Small intestine (tissue), 7 donors: Measurements from ENCODE around the gene PAPPA. TPM values are rescaled to one million over a fixed set of nuclear protein-coding genes. Genes with fewer than 3 reads are reported as not detected.

Experiments
- DNase-seq, 2 donors: peaks; one replicate each; pipeline versions ENCODE4 v3.0.0 to v3.0.0-alpha.2; 2013
- FAIRE-seq: peaks from 2 replicates; lab custom pipeline; 2012; peaks lifted over from hg19 to GRCh38; lab: Jason Lieb, UNC
- H3K27ac ChIP-seq, 3 donors: one replicate each; pipeline ENCODE4 v1.5.1; 2013; ENCODE audit warnings: low read length in 2 of 3, mild to moderate bottlenecking in 2 of 3, control low read depth in 1 of 3, inconsistent platforms in 1 of 3, low read depth in 1 of 3, moderate library complexity in 1 of 3
- H3K27me3 ChIP-seq, 3 donors: one replicate each; pipeline ENCODE4 v1.6.1; 2013; ENCODE audit warnings: low read length in 3 of 3, inconsistent platforms in 1 of 3; ENCODE audit not compliant: control insufficient read depth in 3 of 3, insufficient read depth in 3 of 3
- H3K36me3 ChIP-seq, 3 donors: one replicate each; pipeline ENCODE4 v1.6.1; 2013; ENCODE audit warnings: low read length in 3 of 3, inconsistent platforms in 1 of 3, low read depth in 1 of 3, mild to moderate bottlenecking in 1 of 3, moderate library complexity in 1 of 3; ENCODE audit not compliant: control insufficient read depth in 3 of 3, insufficient read depth in 2 of 3
- H3K4me1 ChIP-seq, 3 donors: one replicate each; pipeline ENCODE4 v1.6.1; 2013; ENCODE audit warnings: low read length in 2 of 3, inconsistent platforms in 1 of 3, low read depth in 1 of 3, mild to moderate bottlenecking in 1 of 3, moderate library complexity in 1 of 3; ENCODE audit not compliant: control insufficient read depth in 3 of 3, insufficient read depth in 2 of 3
- H3K4me3 ChIP-seq, 3 donors: one replicate each; pipeline ENCODE4 v1.5.1; 2013; ENCODE audit warnings: low read length in 3 of 3, control low read depth in 1 of 3, inconsistent platforms in 1 of 3, low read depth in 1 of 3, mild to moderate bottlenecking in 1 of 3, moderate library complexity in 1 of 3
- H3K9me3 ChIP-seq, 2 donors: one replicate each; pipeline ENCODE4 v1.6.1; 2013; ENCODE audit warnings: low read depth in 1 of 2, low read length in 1 of 2; ENCODE audit not compliant: control insufficient read depth in 2 of 2, insufficient read depth in 1 of 2
- WGBS, 3 donors: extraction: QIAGEN DNeasy Blood & Tissue Kit; methylation state at CpG; one replicate each; pipeline ENCODE4 v1.1.7; 2013; 5-methylcytosine and 5-hydroxymethylcytosine counted together
- polyA plus RNA-seq, 4 donors: library from polyadenylated mRNA; stranded (reverse) in 3 of 4; unstranded in 1 of 4; fragments of 200-250 nt in 3 of 4; fragments of 120-200 nt in 1 of 4; gene quantifications; one replicate each; pipeline versions ENCODE4 v1.2.1 to v1.2.3, GENCODE V29; 2013
- donor health status: healthy with polysubstance abuse.
- donor health status: control.
- donor health status: control.
- donor health status: Bipolar disorder and iron deficiency.
- donor health status: healthy.

The PAPPA gene
- polyA plus RNA-seq, 4 donors: 0.27 to 1.2 (median 0.88) TPM; not detected in 1

DNA sequence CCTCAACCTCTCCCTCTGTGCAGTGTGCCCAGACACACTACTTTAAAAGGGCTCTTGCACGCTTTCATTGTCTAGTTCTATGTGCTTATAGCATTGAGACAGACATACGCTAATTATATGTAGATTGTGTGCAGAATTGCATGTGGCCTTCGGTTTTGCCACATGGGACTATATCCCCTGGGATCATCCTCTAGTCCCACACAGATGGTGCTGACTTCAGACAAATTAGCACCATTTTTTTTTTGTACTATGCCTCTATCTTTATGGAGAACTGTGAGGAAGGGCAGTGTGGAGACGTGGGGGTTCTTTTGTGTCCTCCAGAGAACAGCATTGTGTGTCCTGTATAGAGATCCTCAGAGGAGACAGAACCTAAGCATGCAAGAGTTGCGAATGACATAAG lies 29.3 kb downstream of the PAPPA start:
- H3K27me3 ChIP-seq: no peaks in the 10 kb centered on the region
- no peaks in the 10 kb centered on the region for H3K9me3 ChIP-seq
- WGBS, 3 donors: 73 to 81% (median 77%) methylated on average over 5 of the region's 5 CpGs
- DNase-seq: no peak
- H3K4me3 ChIP-seq: no peak overlapping the region
- FAIRE-seq: no peak
- H3K4me1 ChIP-seq: no peaks in the 10 kb centered on the region
- no peak overlapping the region for H3K27ac ChIP-seq
- no peaks in the 10 kb centered on the region for H3K36me3 ChIP-seq

DNA sequence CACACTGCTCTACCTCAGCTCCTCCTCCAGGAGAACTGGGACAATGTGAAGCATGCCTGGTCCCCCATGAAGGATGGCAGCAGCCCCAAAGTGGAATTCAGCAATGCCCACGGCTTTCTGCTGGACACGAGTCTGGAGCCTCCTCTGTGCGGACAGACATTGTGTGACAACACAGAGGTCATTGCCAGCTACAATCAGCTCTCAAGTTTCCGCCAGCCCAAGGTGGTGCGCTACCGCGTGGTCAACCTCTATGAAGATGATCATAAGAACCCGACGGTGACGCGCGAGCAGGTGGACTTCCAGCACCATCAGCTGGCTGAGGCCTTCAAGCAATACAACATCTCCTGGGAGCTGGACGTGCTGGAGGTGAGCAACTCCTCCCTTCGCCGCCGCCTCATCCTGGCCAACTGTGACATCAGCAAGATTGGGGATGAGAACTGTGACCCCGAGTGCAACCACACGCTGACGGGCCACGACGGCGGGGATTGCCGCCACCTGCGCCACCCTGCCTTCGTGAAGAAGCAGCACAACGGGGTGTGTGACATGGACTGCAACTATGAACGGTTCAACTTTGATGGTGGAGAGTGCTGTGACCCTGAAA lies 34.1 kb downstream of the PAPPA start:
- FAIRE-seq: no peak
- no peaks in the 10 kb centered on the region for H3K36me3 ChIP-seq
- no peaks in the 10 kb centered on the region for H3K9me3 ChIP-seq
- no peaks in the 10 kb centered on the region for H3K27me3 ChIP-seq
- no peak overlapping the region for H3K27ac ChIP-seq
- WGBS, 3 donors: 91 to 95% (median 93%) methylated on average over 27 of the region's 27 CpGs
- H3K4me3 ChIP-seq: no peak overlapping the region
- DNase-seq: no peak
- peaks cover 0 to 2% (median 0%) of the 10 kb centered on the region in 3 donors for H3K4me1 ChIP-seq

DNA sequence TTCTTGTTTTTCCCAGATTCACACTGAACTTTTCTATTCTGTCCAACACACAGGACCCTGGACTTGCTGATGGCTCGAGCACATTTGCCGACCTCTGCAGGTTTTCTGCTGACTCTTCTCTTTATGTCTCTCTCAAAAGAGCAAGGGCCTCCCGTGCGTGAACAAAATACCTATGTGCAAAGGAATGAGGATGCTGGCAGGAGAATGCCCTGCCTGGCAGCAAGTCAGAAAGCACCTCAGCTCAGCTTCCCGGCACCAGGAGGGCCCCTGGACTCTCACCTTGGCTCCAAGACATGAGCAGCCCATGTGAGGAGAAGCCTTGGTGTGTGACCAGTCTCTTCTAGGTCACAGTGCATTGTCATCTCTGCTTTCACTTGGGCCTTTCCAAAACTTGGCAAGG lies 36.1 kb downstream of the PAPPA start:
- FAIRE-seq: no peak
- Histone ChIP-seq H3K4me1 (peaks cover 0 to 2% (median 0%) of the 10 kb centered on the region in 3 donors), H3K9me3 (no peaks in the 10 kb centered on the region), H3K4me3 (no peak overlapping the region), H3K27me3 (no peaks in the 10 kb centered on the region), H3K36me3 (no peaks in the 10 kb centered on the region), H3K27ac (peak overlapping the region in 1 of 3 donors; percentile 48)
- WGBS, 3 donors: 37 to 74% (median 46%) methylated on average over 5 of the region's 5 CpGs
- DNase-seq: peak in 1 of 2 donors; percentile 49

DNA sequence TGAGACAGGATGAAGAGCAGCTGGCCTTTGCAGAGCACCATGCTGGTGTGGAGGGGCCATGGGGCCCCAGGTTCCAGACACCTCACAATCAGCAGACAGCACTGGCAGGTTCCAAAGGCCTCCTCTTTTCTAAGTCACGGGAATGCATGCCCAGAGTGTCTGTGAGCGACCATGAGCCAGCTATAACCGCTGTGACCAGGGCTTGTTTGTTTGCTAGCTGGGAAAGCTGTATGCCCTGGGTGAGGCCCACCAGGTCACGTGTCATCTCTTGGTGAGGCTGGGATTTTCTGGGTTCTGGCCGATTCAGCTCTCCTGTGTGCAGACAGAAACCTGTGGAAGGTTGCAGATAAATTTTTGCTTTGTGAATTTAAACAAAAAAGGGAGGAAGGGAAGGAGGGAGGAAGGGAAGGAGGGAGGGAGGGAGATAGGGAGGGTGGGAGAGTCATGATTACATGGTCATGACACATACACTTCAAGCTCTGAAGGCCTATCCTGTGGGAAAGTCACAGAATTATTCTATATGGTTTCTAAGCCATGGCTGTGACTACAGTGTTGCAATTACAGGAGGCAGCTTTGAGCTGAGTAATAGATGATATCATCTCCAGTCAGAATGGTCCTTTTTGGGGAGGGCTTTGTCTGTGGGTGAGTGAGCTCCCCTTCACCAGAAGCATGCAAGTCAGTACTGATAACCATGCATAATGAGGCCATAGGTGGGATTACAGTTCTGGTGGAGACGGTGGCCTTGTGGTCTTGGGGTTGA lies 37.2 kb downstream of the PAPPA start:
- peaks cover 0 to 2% (median 0%) of the 10 kb centered on the region in 3 donors for H3K4me1 ChIP-seq
- no peak for FAIRE-seq
- peak overlapping the region in 1 of 3 donors; percentile 48 for H3K27ac ChIP-seq
- WGBS, 3 donors: 61 to 75% (median 62%) methylated on average over 6 of the region's 6 CpGs
- H3K27me3 ChIP-seq: no peaks in the 10 kb centered on the region
- H3K4me3 ChIP-seq: no peak overlapping the region
- no peaks in the 10 kb centered on the region for H3K36me3 ChIP-seq
- H3K9me3 ChIP-seq: no peaks in the 10 kb centered on the region
- peak in 1 of 2 donors; percentile 48 for DNase-seq

DNA sequence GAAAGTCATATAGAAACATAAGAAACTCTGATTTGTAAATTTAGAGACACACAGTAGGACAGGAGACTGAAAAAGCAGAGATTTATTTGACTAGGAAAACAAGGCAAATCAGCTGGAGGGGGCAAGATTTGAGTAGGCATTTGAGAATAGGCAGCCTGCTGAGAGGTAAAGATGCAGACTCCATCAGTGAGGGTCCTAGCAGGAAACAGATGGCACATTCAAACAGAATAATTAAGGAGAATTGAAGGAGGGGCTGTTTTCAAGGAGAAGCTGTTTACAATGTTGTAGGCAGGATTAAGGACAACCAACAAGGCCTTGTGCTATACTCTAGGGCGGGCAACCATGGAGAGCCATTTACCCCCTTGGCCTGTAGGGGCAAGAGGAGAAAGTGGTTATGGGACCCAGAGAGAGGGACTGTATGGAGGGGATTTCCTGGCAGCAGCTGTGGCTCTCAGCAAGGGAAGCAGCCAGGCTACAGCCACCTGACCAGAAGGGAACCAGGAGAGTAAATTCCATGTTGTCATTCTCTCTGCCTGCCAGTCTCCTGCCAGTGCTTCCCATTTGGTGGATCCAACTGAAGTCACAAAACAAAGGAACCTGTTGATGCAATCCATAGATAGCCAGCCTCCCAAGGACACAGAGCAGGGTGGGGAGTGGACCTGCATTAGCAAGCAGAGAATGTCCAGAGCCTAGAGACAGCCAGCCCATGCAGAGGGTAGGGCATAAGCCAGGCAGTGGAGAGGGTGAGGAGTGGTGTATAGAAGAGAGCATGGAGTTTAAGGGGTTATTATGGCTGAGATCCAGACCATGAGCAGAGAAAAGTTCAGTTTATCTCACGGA lies 38.2 kb downstream of the PAPPA start:
- Histone ChIP-seq H3K27ac (peak overlapping the region in 1 of 3 donors; percentile 33), H3K4me1 (peaks cover 0 to 2% (median 0%) of the 10 kb centered on the region in 3 donors), H3K27me3 (no peaks in the 10 kb centered on the region), H3K9me3 (no peaks in the 10 kb centered on the region), H3K36me3 (no peaks in the 10 kb centered on the region), H3K4me3 (no peak overlapping the region)
- FAIRE-seq (no peak), DNase-seq (no peak)
- 69 to 95% (median 84%) methylated on average over 2 of the region's 2 CpGs for WGBS, 3 donors

- no peak overlapping the region for H3K4me3 ChIP-seq
- DNase-seq: no peak
- H3K27me3 ChIP-seq: no peaks in the 10 kb centered on the region
- no peaks in the 10 kb centered on the region for H3K36me3 ChIP-seq
- peaks cover 0 to 2% (median 0%) of the 10 kb centered on the region in 3 donors for H3K4me1 ChIP-seq
- H3K27ac ChIP-seq: no peak overlapping the region
- FAIRE-seq: no peak
- no peaks in the 10 kb centered on the region for H3K9me3 ChIP-seq
Measured at GRCh38 chr9:116193636-116194035, 40.0 kb downstream of the PAPPA start.

GRCh38 chr9:116196806-116197205 lies 43.2 kb downstream of the PAPPA start:
- Histone ChIP-seq H3K4me1 (no peaks in the 10 kb centered on the region), H3K27me3 (peaks cover 0 to 3% (median 0%) of the 10 kb centered on the region in 3 donors), H3K9me3 (no peaks in the 10 kb centered on the region), H3K36me3 (no peaks in the 10 kb centered on the region), H3K4me3 (no peak overlapping the region), H3K27ac (no peak overlapping the region)
- 68 to 74% (median 69%) methylated on average over 2 of the region's 2 CpGs for WGBS, 3 donors
- DNase-seq (no peak), FAIRE-seq (no peak)

DNA sequence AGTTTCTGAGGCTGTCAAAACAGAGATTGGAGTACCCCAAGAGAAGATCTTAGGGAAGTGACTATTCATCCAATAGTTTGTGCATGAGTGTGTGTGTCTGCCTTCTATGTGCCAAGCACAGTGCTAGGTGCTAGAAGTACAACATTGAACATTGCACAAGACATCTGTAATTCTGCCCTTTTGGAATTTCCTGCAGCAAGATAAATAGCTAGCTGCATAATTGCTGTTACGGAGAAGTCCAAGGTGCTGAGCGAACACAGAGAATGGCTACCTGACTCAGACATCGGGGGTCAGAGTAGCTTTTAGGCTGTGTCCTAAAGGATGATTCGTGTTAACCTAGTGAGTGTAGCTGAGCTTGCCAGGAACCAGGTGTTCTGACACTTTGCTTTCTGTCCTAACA lies 44.8 kb downstream of the PAPPA start:
- Histone ChIP-seq H3K4me1 (no peaks in the 10 kb centered on the region), H3K36me3 (no peaks in the 10 kb centered on the region), H3K9me3 (no peaks in the 10 kb centered on the region), H3K27ac (no peak overlapping the region), H3K27me3 (peaks cover 0 to 3% (median 0%) of the 10 kb centered on the region in 3 donors), H3K4me3 (no peak overlapping the region)
- FAIRE-seq (no peak), DNase-seq (peak in 1 of 2 donors; percentile 56)
- 26 to 57% (median 32%) methylated on average over 4 of the region's 4 CpGs for WGBS, 3 donors
